ENCODE data around the gene SEC22A. TPM values are rescaled to one million over a fixed set of nuclear protein-coding genes. Genes with fewer than 3 reads are reported as not detected.

SEC22A gene
- 10 to 100 TPM; 23.9 to 29.0 (median 24.8) TPM for polyA plus RNA-seq (ENCODE audit: insufficient read length in 3 of 3)
- long read RNA-seq, donor 1, full-length matches to known transcripts = 7 of 7 reads
- long read RNA-seq, donor 1, partial matches to known transcripts = 0 of 7 reads
- long read RNA-seq, donor 1, other reads (novel, unspliced or antisense) = 0 of 7 reads
- long read RNA-seq, donor 2, full-length matches to known transcripts = 3 of 3 reads
- long read RNA-seq, donor 2, partial matches to known transcripts = 0 of 3 reads
- long read RNA-seq, donor 2, other reads (novel, unspliced or antisense) = 0 of 3 reads
- long read RNA-seq, donor 3, full-length matches to known transcripts = 7 of 7 reads
- long read RNA-seq, donor 3, partial matches to known transcripts = 0 of 7 reads
- long read RNA-seq, donor 3, other reads (novel, unspliced or antisense) = 0 of 7 reads
- long read RNA-seq, donor 4, full-length matches to known transcripts = 7 of 7 reads
- long read RNA-seq, donor 4, partial matches to known transcripts = 0 of 7 reads
- long read RNA-seq, donor 4, other reads (novel, unspliced or antisense) = 0 of 7 reads
- long read RNA-seq, donor 5, partial matches to known transcripts = 0 of 4 reads
- long read RNA-seq, donor 5, other reads (novel, unspliced or antisense) = 0 of 4 reads
- long read RNA-seq, donor 6, full-length matches to known transcripts = 8 of 8 reads
- long read RNA-seq, donor 6, partial matches to known transcripts = 0 of 8 reads
- long read RNA-seq, donor 6, other reads (novel, unspliced or antisense) = 0 of 8 reads
- long read RNA-seq, donor 7, full-length matches to known transcripts = 9 of 9 reads
- long read RNA-seq, donor 7, partial matches to known transcripts = 0 of 9 reads
- long read RNA-seq, donor 7, other reads (novel, unspliced or antisense) = 0 of 9 reads
- long read RNA-seq, donor 8, partial matches to known transcripts = 0 of 2 reads
- long read RNA-seq, donor 8, other reads (novel, unspliced or antisense) = 0 of 2 reads
- long read RNA-seq, donor 9, full-length matches to known transcripts = 6 of 6 reads
- long read RNA-seq, donor 9, partial matches to known transcripts = 0 of 6 reads
- long read RNA-seq, donor 9, other reads (novel, unspliced or antisense) = 0 of 6 reads
- long read RNA-seq, donor 10, full-length matches to known transcripts = 8 of 8 reads
- long read RNA-seq, donor 10, partial matches to known transcripts = 0 of 8 reads
- long read RNA-seq, donor 10, other reads (novel, unspliced or antisense) = 0 of 8 reads
- long read RNA-seq, donor 11, partial matches to known transcripts = 0 of 2 reads
- long read RNA-seq, donor 11, other reads (novel, unspliced or antisense) = 0 of 2 reads
- long read RNA-seq, donor 12, full-length matches to known transcripts = 8 of 8 reads
- long read RNA-seq, donor 12, partial matches to known transcripts = 0 of 8 reads
- long read RNA-seq, donor 12, other reads (novel, unspliced or antisense) = 0 of 8 reads
- long read RNA-seq, donor 13, partial matches to known transcripts = 0 of 2 reads
- long read RNA-seq, donor 13, other reads (novel, unspliced or antisense) = 0 of 2 reads
- long read RNA-seq, donor 14 = 0 reads
- long read RNA-seq, donor 15, full-length matches to known transcripts = 12 of 12 reads
- long read RNA-seq, donor 15, partial matches to known transcripts = 0 of 12 reads
- long read RNA-seq, donor 15, other reads (novel, unspliced or antisense) = 0 of 12 reads
- long read RNA-seq, donor 16, full-length matches to known transcripts = 6 of 6 reads
- long read RNA-seq, donor 16, partial matches to known transcripts = 0 of 6 reads
- long read RNA-seq, donor 16, other reads (novel, unspliced or antisense) = 0 of 6 reads

GRCh38 chr3:123201557-123202427 lies at the start of gene SEC22A:
Gene SEC22A, plus strand, starts transcription at chr3:123201943. Its CDS starts 7,275 bp downstream, at chr3:123209218.
- peak; percentile 94 for DNase-seq

DNA sequence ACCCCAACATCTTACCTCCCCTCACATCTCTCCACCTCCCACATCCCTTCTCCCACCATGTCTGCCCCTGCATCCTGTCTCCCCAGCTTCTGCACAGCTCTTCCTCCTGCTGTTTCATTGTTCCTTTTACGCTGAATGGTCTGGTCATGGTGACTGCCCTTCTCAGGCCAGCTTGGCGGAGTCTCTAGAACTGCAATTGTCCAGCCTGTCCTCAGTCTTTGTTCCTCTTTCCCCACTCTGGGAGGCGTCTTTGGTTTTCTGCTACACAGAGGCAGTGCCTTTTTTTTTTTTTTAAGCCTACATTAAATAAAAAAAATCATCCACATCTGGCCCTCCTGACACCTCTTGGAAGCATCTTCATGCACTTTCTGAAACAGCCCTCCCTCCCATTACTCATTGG lies 49.1 kb upstream of the SEC22A start:
- DNase-seq = no peak

- DNase-seq = no peak
These were observed 48.4 kb upstream of the SEC22A start for GRCh38 chr3:123153125-123154019.

GRCh38 chr3:123154020-123154985 lies 47.4 kb upstream of the SEC22A start:
- no peak for DNase-seq

GRCh38 chr3:123155471-123156011 lies 46.2 kb upstream of the SEC22A start:
- peak; percentile 68 for DNase-seq

- no peak for DNase-seq
These were observed 45.3 kb upstream of the SEC22A start for GRCh38 chr3:123156276-123156995.

DNA sequence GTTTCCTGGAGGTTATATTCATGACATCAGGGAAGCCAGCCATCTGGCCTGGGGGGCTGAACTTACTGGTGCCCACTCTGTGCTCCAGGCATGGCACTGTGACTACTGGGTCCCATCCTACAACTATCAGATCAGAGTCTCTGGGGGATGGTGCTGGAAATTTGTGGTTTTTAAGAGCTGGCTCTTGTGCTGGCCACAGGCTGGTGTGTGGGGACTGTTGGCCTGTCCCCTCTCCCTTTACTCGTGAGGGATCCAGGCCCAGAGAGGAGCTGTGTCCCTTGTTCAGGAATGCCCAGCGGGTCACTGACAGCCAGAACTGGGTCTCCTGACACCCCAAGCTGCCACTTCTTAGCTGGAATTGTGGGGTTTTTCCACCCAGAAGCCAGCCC lies 44.5 kb upstream of the SEC22A start:
- DNase-seq = no peak

DNA sequence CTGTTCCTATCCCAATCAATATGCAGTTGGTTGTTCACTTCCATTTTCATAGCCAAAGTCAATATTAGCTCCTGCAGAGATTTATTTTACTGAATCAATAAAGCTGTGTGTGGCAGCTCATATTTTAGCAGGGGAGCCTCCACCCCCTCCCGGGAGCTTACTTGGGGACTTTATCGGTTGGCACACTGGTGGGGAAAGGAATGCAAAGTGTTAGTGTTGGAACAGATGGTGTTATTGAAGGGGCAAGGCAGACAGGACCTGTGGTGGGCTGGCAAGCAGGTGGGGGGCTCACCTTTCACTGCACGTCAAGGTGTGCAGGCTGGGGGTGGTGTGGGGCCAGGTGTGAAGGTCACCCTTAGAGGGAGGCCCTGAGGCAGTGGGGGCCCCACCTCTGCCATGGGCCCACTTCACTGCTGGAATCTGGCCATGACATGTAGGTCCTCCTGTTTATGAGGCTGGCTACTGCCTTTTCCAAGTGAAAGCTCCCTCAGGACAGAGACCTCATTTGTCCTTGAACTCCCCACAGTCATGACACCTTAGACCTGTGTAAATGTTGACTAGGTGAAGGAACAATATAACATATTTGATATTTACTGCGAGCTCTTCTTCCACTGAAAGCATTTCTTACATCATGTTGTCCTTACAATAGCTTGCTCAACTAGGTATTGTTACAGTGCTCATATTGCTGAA lies 44.0 kb upstream of the SEC22A start:
- no peak for DNase-seq

- no peak for DNase-seq
These were observed 43.4 kb upstream of the SEC22A start for GRCh38 chr3:123158330-123158729.

GRCh38 chr3:123158899-123159390 lies 42.8 kb upstream of the SEC22A start:
- DNase-seq = no peak

- no peak for DNase-seq
These were observed 41.7 kb upstream of the SEC22A start for GRCh38 chr3:123159926-123160635.

DNA sequence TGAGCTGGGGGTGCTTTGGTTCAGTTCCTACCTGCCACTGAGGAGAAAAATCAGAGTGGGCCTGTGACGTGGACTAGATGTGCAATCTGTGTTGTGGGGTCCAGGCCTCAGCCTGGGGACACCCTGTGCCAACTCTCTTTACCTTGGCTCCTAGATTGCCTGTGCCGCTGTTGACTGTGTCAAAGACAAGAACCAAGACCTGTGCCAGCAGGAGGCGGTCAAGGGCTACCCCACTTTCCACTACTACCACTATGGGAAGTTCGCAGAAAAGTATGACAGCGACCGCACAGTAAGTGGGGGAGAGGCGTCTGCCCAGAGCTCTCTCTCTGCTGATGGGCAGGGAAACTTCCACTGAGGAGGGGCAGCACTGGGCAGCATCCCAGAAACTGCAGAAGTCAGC lies 40.6 kb upstream of the SEC22A start:
- DNase-seq = no peak

GRCh38 chr3:123163141-123163540 lies 38.6 kb upstream of the SEC22A start:
- no peak for DNase-seq

- no peak for DNase-seq
These were observed 36.6 kb upstream of the SEC22A start for GRCh38 chr3:123165163-123165562.

GRCh38 chr3:123167686-123168085 lies 34.1 kb upstream of the SEC22A start:
- DNase-seq = no peak
